Measurements from ENCODE around the gene NDUFAB1.

DNA sequence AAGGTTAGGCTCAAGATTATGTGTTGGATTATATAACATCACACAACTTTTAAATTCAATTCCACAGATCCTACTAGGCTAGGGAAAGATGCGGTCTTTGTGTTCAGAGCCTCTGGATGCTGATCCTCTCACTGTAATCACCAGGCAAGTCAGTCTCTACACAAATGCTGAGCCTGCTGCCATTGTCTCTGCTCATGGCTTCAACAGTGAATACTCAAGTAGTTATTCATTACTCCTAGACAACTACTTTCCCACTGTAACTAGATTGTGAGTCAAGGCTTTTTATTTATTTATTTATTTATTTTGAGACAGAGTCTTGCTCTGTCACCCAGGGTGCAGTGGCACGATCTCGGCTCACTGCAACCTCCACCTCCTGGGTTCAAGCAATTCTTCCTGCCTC lies 15.8 kb upstream of the NDUFAB1 start:
- TF ChIP-seq CTCF (conservative IDR thresholded peaks at IDR 0.05) (no peak), EZH2 (IDR thresholded peaks at IDR 0.05; ENCODE audit: low read depth) (no peak)

All from PC-9 (cell line).